Measurements from ENCODE around the gene GRIA4.

The GRIA4 gene

GRCh38 chr11:105641433-105641832 is 31.6 kb downstream of the GRIA4 start:
- no peak for DNase-seq

GRCh38 chr11:105642870-105643269 is 33.0 kb downstream of the GRIA4 start:
- no peak for DNase-seq

- no peak for DNase-seq
Observed at GRCh38 chr11:105644839-105645573, 35.1 kb downstream of the GRIA4 start.

GRCh38 chr11:105647780-105648179 is 37.9 kb downstream of the GRIA4 start:
- no peak for DNase-seq

GRCh38 chr11:105648762-105649161 is 38.9 kb downstream of the GRIA4 start:
- no peak for DNase-seq

GRCh38 chr11:105665281-105665680 is 55.4 kb downstream of the GRIA4 start:
- no peak for DNase-seq

GRCh38 chr11:105667441-105667840 is 57.6 kb downstream of the GRIA4 start:
- DNase-seq: no peak

- no peak for DNase-seq
Observed at GRCh38 chr11:105670811-105671210, 60.9 kb downstream of the GRIA4 start.

GRCh38 chr11:105673089-105673488 is 63.2 kb downstream of the GRIA4 start:
- DNase-seq: no peak

- no peak for DNase-seq
Observed at GRCh38 chr11:105689631-105690030, 79.8 kb downstream of the GRIA4 start.

- no peak for DNase-seq
Observed at GRCh38 chr11:105690467-105690866, 80.6 kb downstream of the GRIA4 start.

GRCh38 chr11:105693075-105693759 is 83.3 kb downstream of the GRIA4 start:
- DNase-seq: no peak

- DNase-seq: no peak
Observed at GRCh38 chr11:105696000-105696399, 86.1 kb downstream of the GRIA4 start.

- DNase-seq: no peak
Observed at GRCh38 chr11:105697291-105697690, 87.4 kb downstream of the GRIA4 start.

- DNase-seq: no peak
Observed at GRCh38 chr11:105699203-105699602, 89.3 kb downstream of the GRIA4 start.

GRCh38 chr11:105700271-105700670 is 90.4 kb downstream of the GRIA4 start:
- DNase-seq: no peak

- no peak for DNase-seq
Observed at GRCh38 chr11:105701098-105701497, 91.2 kb downstream of the GRIA4 start.

GRCh38 chr11:105705786-105706530 is 96.1 kb downstream of the GRIA4 start:
- DNase-seq: no peak

- DNase-seq: no peak
Observed at GRCh38 chr11:105713106-105713505, 103.2 kb downstream of the GRIA4 start.

- no peak for DNase-seq
Observed at GRCh38 chr11:105713696-105714095, 103.8 kb downstream of the GRIA4 start.

- DNase-seq: no peak
Observed at GRCh38 chr11:105718641-105719040, 108.8 kb downstream of the GRIA4 start.

GRCh38 chr11:105719073-105719822 is 109.4 kb downstream of the GRIA4 start:
- no peak for DNase-seq

GRCh38 chr11:105720096-105720495 is 110.2 kb downstream of the GRIA4 start:
- no peak for DNase-seq
